Transverse colon (tissue), 4 donors: ENCODE measurements around the gene PSMF1. TPM values are rescaled to one million over a fixed set of nuclear protein-coding genes. Genes with fewer than 3 reads are reported as not detected.

Experiments
- DNase-seq: peaks from one replicate; pipeline ENCODE4 v3.0.0-alpha.2; 2019
- H3K27ac ChIP-seq, 4 donors: fragments of 200-600 bp; sonication (generic); 2 replicates each; pipeline ENCODE4 v1.5.1; 2016 to 2018; ENCODE audit warnings: inconsistent platforms in 4 of 4
- H3K27me3 ChIP-seq: fragments of 200-600 bp; sonication (generic); 2 replicates; pipeline ENCODE4 v1.5.1; 2017; ENCODE audit warnings: inconsistent platforms
- H3K36me3 ChIP-seq, 4 donors: fragments of 200-600 bp; sonication (generic); 2 replicates each; pipeline ENCODE4 v1.5.1; 2017 to 2019; ENCODE audit warnings: inconsistent platforms in 4 of 4
- H3K4me1 ChIP-seq, 4 donors: fragments of 200-600 bp; sonication (generic); 2 replicates each; pipeline ENCODE4 v1.5.1; 2017 to 2020; ENCODE audit warnings: inconsistent platforms in 4 of 4
- H3K4me3 ChIP-seq, 4 donors: fragments of 200-600 bp; sonication (generic); 1 replicate in 1 of 4; 2 replicates in 3 of 4; pipeline versions ENCODE4 v1.5.1 to v1.6.1; 2017 to 2019; ENCODE audit warnings: inconsistent platforms in 4 of 4
- H3K9me3 ChIP-seq, 2 donors: fragments of 200-600 bp; sonication (generic); 2 replicates each; pipeline ENCODE4 v1.5.1; 2017 to 2019; ENCODE audit warnings: inconsistent platforms in 2 of 2
- EP300 ChIP-seq: sonication (generic); formaldehyde crosslinking; IDR thresholded peaks from one replicate; pipeline ENCODE4 v1.6.1; 2017; ENCODE audit warnings: antibody characterized with exemption, low read depth
- POLR2A ChIP-seq: fragments of 450-650 bp; IDR thresholded peaks from one replicate; pipeline ENCODE4 v1.6.1; 2016; ENCODE audit warnings: antibody characterized with exemption, mild to moderate bottlenecking, moderate library complexity
- POLR2AphosphoS5 ChIP-seq, 3 donors: sonication (generic); formaldehyde crosslinking; IDR thresholded peaks; one replicate each; pipeline ENCODE4 v1.6.1; 2016; ENCODE audit warnings: antibody characterized with exemption in 3 of 3
- WGBS, 2 donors: methylation state at CpG; one replicate each; pipeline ENCODE4 v1.1.5; 2018; ENCODE audit warnings: low coverage in 1 of 2; 5-methylcytosine and 5-hydroxymethylcytosine counted together
- in situ Hi-C, 4 donors: fragments of 200-750 bp; cut with MboI; loops; one replicate each; pipeline versions ENCODE4 v1.15.0 to v1.15.1; 2017; ENCODE audit warnings: low sequenced_read_pairs in 3 of 4, low pct_ligation_motif_present in 1 of 4, low pct_unique_long_range_greater_than_20kb in 1 of 4
- intact Hi-C: fragments of 100-400 bp; cut with DNase I; formaldehyde crosslinking; loops from one replicate; pipeline ENCODE4 v1.15.1; 2023; ENCODE audit warnings: low total_unique reads
- total RNA-seq, 4 donors: library from RNA; depleted of rRNA; stranded (reverse); fragments of >200 nt; gene quantifications; one replicate each; pipeline ENCODE4 v1.1.0, GENCODE V29; 2016
- TF ChIP-seq, protein P1 (sequence below), 5 experiments: fragments of 200-600 bp in 3 of 5; fragments of 450-650 bp in 2 of 5; sonication (generic) in 3 of 5; IDR thresholded peaks; 1 replicate in 2 of 5; 2 replicates in 3 of 5; pipeline ENCODE4 v1.5.1; 2016 to 2017; ENCODE audit warnings: antibody characterized with exemption in 5 of 5, inconsistent platforms in 3 of 5, mild to moderate bottlenecking in 2 of 5, moderate library complexity in 1 of 5

PSMF1 gene
- total RNA-seq, 4 donors from 2014 or later = 55.1 to 173 (median 120) TPM

- in situ Hi-C loops (no loop called here), intact Hi-C loops (no loop called here)
- TF ChIP-seq, protein P1, sequence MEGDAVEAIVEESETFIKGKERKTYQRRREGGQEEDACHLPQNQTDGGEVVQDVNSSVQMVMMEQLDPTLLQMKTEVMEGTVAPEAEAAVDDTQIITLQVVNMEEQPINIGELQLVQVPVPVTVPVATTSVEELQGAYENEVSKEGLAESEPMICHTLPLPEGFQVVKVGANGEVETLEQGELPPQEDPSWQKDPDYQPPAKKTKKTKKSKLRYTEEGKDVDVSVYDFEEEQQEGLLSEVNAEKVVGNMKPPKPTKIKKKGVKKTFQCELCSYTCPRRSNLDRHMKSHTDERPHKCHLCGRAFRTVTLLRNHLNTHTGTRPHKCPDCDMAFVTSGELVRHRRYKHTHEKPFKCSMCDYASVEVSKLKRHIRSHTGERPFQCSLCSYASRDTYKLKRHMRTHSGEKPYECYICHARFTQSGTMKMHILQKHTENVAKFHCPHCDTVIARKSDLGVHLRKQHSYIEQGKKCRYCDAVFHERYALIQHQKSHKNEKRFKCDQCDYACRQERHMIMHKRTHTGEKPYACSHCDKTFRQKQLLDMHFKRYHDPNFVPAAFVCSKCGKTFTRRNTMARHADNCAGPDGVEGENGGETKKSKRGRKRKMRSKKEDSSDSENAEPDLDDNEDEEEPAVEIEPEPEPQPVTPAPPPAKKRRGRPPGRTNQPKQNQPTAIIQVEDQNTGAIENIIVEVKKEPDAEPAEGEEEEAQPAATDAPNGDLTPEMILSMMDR (IDR thresholded peaks at IDR 0.05) = no peak
- TF ChIP-seq POLR2A = no peak
- no peak for TF ChIP-seq EP300
- no peak for TF ChIP-seq POLR2AphosphoS5 (IDR thresholded peaks at IDR 0.05)
- no peak for DNase-seq
- 97% methylated on average over 9 of the region's 9 CpGs; no CpG with 5 or more reads in 1 of the 2 donors for WGBS, 2 donors
- Histone ChIP-seq H3K9me3 (no peaks in the 10 kb centered on the region), H3K27me3 (no peaks in the 10 kb centered on the region), H3K27ac (no peak overlapping the region), H3K4me1 (no peaks in the 10 kb centered on the region), H3K36me3 (peaks cover 0 to 66% (median 17%) of the 10 kb centered on the region in 4 donors), H3K4me3 (no peak overlapping the region)
These were observed 47.5 kb downstream of the PSMF1 start for GRCh38 chr20:1165941-1166340.

GRCh38 chr20:1166948-1167720 lies 48.7 kb downstream of the PSMF1 start:
- no peaks in the 10 kb centered on the region for H3K27me3 ChIP-seq
- TF ChIP-seq, protein P1 (IDR thresholded peaks at IDR 0.05) = no peak
- TF ChIP-seq POLR2AphosphoS5 (IDR thresholded peaks at IDR 0.05) (no peak), EP300 (no peak), POLR2A (no peak)
- in situ Hi-C loops = no loop called here
- WGBS, 2 donors = 86 to 89% methylated on average over 1 of the region's 1 CpG
- peaks cover 0 to 66% (median 17%) of the 10 kb centered on the region in 4 donors for H3K36me3 ChIP-seq
- no peak overlapping the region for H3K4me3 ChIP-seq
- H3K4me1 ChIP-seq = no peaks in the 10 kb centered on the region
- H3K9me3 ChIP-seq = no peaks in the 10 kb centered on the region
- no peak for DNase-seq
- intact Hi-C loops = no loop called here
- no peak overlapping the region for H3K27ac ChIP-seq

- in situ Hi-C loops (no loop called here), intact Hi-C loops (no loop called here)
- WGBS, 2 donors = 94 to 97% methylated on average over 5 of the region's 5 CpGs
- Histone ChIP-seq H3K27me3 (no peaks in the 10 kb centered on the region), H3K4me1 (no peaks in the 10 kb centered on the region), H3K9me3 (no peaks in the 10 kb centered on the region), H3K27ac (no peak overlapping the region), H3K36me3 (peaks cover 0 to 53% (median 16%) of the 10 kb centered on the region in 4 donors), H3K4me3 (no peak overlapping the region)
- TF ChIP-seq, protein P1 (IDR thresholded peaks at IDR 0.05) = no peak
- no peak for TF ChIP-seq EP300
- no peak for TF ChIP-seq POLR2AphosphoS5 (IDR thresholded peaks at IDR 0.05)
- TF ChIP-seq POLR2A = no peak
- no peak for DNase-seq
These were observed 50.8 kb downstream of the PSMF1 start for GRCh38 chr20:1169224-1169623.

- intact Hi-C loops = no loop called here
- no peaks in the 10 kb centered on the region for H3K27me3 ChIP-seq
- H3K27ac ChIP-seq = no peak overlapping the region
- 59% methylated on average over 4 of the region's 4 CpGs; no CpG with 5 or more reads in 1 of the 2 donors for WGBS, 2 donors
- no peaks in the 10 kb centered on the region for H3K4me1 ChIP-seq
- H3K4me3 ChIP-seq = no peak overlapping the region
- DNase-seq = no peak
- H3K36me3 ChIP-seq = peaks cover 0 to 35% (median 5%) of the 10 kb centered on the region in 4 donors
- TF ChIP-seq, protein P1 (IDR thresholded peaks at IDR 0.05) = no peak
- TF ChIP-seq EP300 (no peak), POLR2A (no peak), POLR2AphosphoS5 (IDR thresholded peaks at IDR 0.05) (no peak)
- H3K9me3 ChIP-seq = no peaks in the 10 kb centered on the region
- in situ Hi-C loops = no loop called here
These were observed 53.2 kb downstream of the PSMF1 start for GRCh38 chr20:1171461-1172093.
